ENCODE results near the gene KATNIP.

The KATNIP gene

GRCh38 chr16:27582883-27583282, 32.9 kb downstream of the KATNIP start:
- DNase-seq (ENCODE audit: low read depth, low spot score): no peak

- DNase-seq (ENCODE audit: low read depth, low spot score): no peak
Observed at GRCh38 chr16:27583634-27584033, 33.7 kb downstream of the KATNIP start.

- no peak for DNase-seq (ENCODE audit: low read depth, low spot score)
Observed at GRCh38 chr16:27585200-27585599, 35.3 kb downstream of the KATNIP start.

- DNase-seq (ENCODE audit: low read depth, low spot score): no peak
Observed at GRCh38 chr16:27586711-27587110, 36.8 kb downstream of the KATNIP start.

- DNase-seq (ENCODE audit: low read depth, low spot score): no peak
Observed at GRCh38 chr16:27588057-27588456, 38.1 kb downstream of the KATNIP start.

- DNase-seq (ENCODE audit: low read depth, low spot score): no peak
Observed at GRCh38 chr16:27591837-27592236, 41.9 kb downstream of the KATNIP start.

- no peak for DNase-seq (ENCODE audit: low read depth, low spot score)
Observed at GRCh38 chr16:27595475-27595874, 45.5 kb downstream of the KATNIP start.

GRCh38 chr16:27595993-27596392, 46.0 kb downstream of the KATNIP start:
- DNase-seq (ENCODE audit: low read depth, low spot score): no peak

GRCh38 chr16:27596411-27596810, 46.5 kb downstream of the KATNIP start:
- no peak for DNase-seq (ENCODE audit: low read depth, low spot score)

- no peak for DNase-seq (ENCODE audit: low read depth, low spot score)
Observed at GRCh38 chr16:27597361-27597760, 47.4 kb downstream of the KATNIP start.

- no peak for DNase-seq (ENCODE audit: low read depth, low spot score)
Observed at GRCh38 chr16:27598220-27598619, 48.3 kb downstream of the KATNIP start.

GRCh38 chr16:27598931-27599565, 49.1 kb downstream of the KATNIP start:
- DNase-seq (ENCODE audit: low read depth, low spot score): no peak

GRCh38 chr16:27599606-27600005, 49.7 kb downstream of the KATNIP start:
- no peak for DNase-seq (ENCODE audit: low read depth, low spot score)
